WTC11 (cell line): ENCODE data around the gene FAM20C. TPM values are rescaled to one million over a fixed set of nuclear protein-coding genes. Genes with fewer than 3 reads are reported as not detected.

Source experiments
- ATAC-seq: fragments of 200-7000 bp; cut with Tn5 transposase; 2 replicates; pipeline ENCODE4 v1.10.0; 2021; ENCODE audit warnings: mild to moderate bottlenecking, moderate library complexity
- CTCF ChIA-PET: fragments of 300-600 bp; sonication (Branson Sonifier 250); formaldehyde crosslinking; loops from one replicate; lab custom pipeline; 2021; ENCODE audit warnings: antibody characterized with exemption; lab: Charles Lee
- POLR2A ChIA-PET: fragments of 350-600 bp; sonication (Branson Sonifier 250); formaldehyde crosslinking; loops from one replicate; lab custom pipeline; 2021; ENCODE audit warnings: antibody characterized with exemption; lab: Charles Lee
- DNase-seq: peaks from one replicate; pipeline ENCODE4 v3.0.0; 2021; ENCODE audit warnings: low spot score
- H3K27ac Mint-ChIP-seq: 2 replicates; pipeline ENCODE4 v1.8.0; 2021; ENCODE audit warnings: mixed read lengths
- H3K27me3 Mint-ChIP-seq: 2 replicates; pipeline ENCODE4 v1.8.0; 2021; ENCODE audit warnings: low read depth, mild to moderate bottlenecking, moderate library complexity, mixed read lengths
- H3K36me3 Mint-ChIP-seq: 2 replicates; pipeline ENCODE4 v1.8.0; 2021; ENCODE audit warnings: mixed read lengths
- H3K4me1 Mint-ChIP-seq: 2 replicates; pipeline ENCODE4 v1.8.0; 2022; ENCODE audit warnings: mixed read lengths
- H3K4me3 Mint-ChIP-seq: 2 replicates; pipeline ENCODE4 v1.8.0; 2021; ENCODE audit warnings: mild to moderate bottlenecking, moderate library complexity, mixed read lengths
- H3K9me3 Mint-ChIP-seq: 2 replicates; pipeline ENCODE4 v1.8.0; 2021; ENCODE audit warnings: mixed read lengths
- CREM ChIP-seq: sonication (generic); formaldehyde crosslinking; IDR thresholded peaks from 2 replicates; pipeline ENCODE4 v1.8.1; 2022; ENCODE audit warnings: mild to moderate bottlenecking, missing genetic modification reagents, moderate library complexity
- E2F5 ChIP-seq: sonication (generic); formaldehyde crosslinking; IDR thresholded peaks from 2 replicates; pipeline ENCODE4 v1.8.1; 2022; ENCODE audit warnings: mild to moderate bottlenecking, moderate library complexity, missing genetic modification reagents
- EMX1 ChIP-seq: fragments of 250-450 bp; sonication (Bioruptor Pico); IDR thresholded peaks from 2 replicates; pipeline ENCODE4 v1.8.0; 2021; ENCODE audit warnings: mild to moderate bottlenecking
- FOXP4 ChIP-seq: sonication (generic); formaldehyde crosslinking; IDR thresholded peaks from 2 replicates; pipeline ENCODE4 v1.8.0; 2022; ENCODE audit warnings: mild to moderate bottlenecking, missing genetic modification reagents
- GABPB1 ChIP-seq: sonication (generic); formaldehyde crosslinking; IDR thresholded peaks from 2 replicates; pipeline ENCODE4 v1.8.1; 2023; ENCODE audit warnings: mild to moderate bottlenecking, missing genetic modification reagents
- GRHL2 ChIP-seq: fragments of 250-450 bp; sonication (Bioruptor Pico); IDR thresholded peaks from 2 replicates; pipeline ENCODE4 v1.8.0; 2022; ENCODE audit warnings: mild to moderate bottlenecking, moderate library complexity; ENCODE audit not compliant: insufficient replicate concordance, severe bottlenecking
- IRF2 ChIP-seq: sonication (generic); formaldehyde crosslinking; IDR thresholded peaks from 2 replicates; pipeline ENCODE4 v1.8.0; 2022; ENCODE audit warnings: low read depth, missing genetic modification reagents, borderline replicate concordance
- MLX ChIP-seq: sonication (generic); formaldehyde crosslinking; IDR thresholded peaks from 2 replicates; pipeline ENCODE4 v1.8.1; 2023; ENCODE audit warnings: mild to moderate bottlenecking, missing genetic modification reagents, moderate library complexity
- MYBL2 ChIP-seq: sonication (generic); formaldehyde crosslinking; IDR thresholded peaks from 2 replicates; pipeline ENCODE4 v1.8.1; 2023; ENCODE audit warnings: mild to moderate bottlenecking, moderate library complexity, missing genetic modification reagents
- NR3C1 ChIP-seq: sonication (generic); formaldehyde crosslinking; conservative IDR thresholded peaks from 2 replicates; pipeline ENCODE4 v1.8.1; 2023; ENCODE audit warnings: low read depth, mild to moderate bottlenecking, missing genetic modification reagents
- TCF7 ChIP-seq: sonication (generic); formaldehyde crosslinking; IDR thresholded peaks from 2 replicates; pipeline ENCODE4 v1.8.0; 2022; ENCODE audit warnings: mild to moderate bottlenecking, low read depth, missing genetic modification reagents, moderate library complexity
- TEAD4 ChIP-seq: sonication (generic); formaldehyde crosslinking; IDR thresholded peaks from 2 replicates; pipeline ENCODE4 v1.8.0; 2022; ENCODE audit warnings: mild to moderate bottlenecking, missing genetic modification reagents
- ZMAT4 ChIP-seq: fragments of 250-450 bp; sonication (Bioruptor Pico); IDR thresholded peaks from 2 replicates; pipeline ENCODE4 v1.9.0; 2021; ENCODE audit warnings: mild to moderate bottlenecking
- ZNF396 ChIP-seq: fragments of 250-450 bp; sonication (Bioruptor Pico); IDR thresholded peaks from 2 replicates; pipeline ENCODE4 v1.8.0; 2021; ENCODE audit warnings: mild to moderate bottlenecking, moderate library complexity, borderline replicate concordance
- ZNF416 ChIP-seq: fragments of 250-450 bp; sonication (Bioruptor Pico); IDR thresholded peaks from 2 replicates; pipeline ENCODE4 v1.9.0; 2021; ENCODE audit warnings: mild to moderate bottlenecking, inconsistent platforms
- ZNF425 ChIP-seq: fragments of 250-450 bp; sonication (Bioruptor Pico); conservative IDR thresholded peaks from 2 replicates; pipeline ENCODE4 v1.9.0; 2021; ENCODE audit warnings: mild to moderate bottlenecking
- total RNA-seq: library from RNA; stranded (reverse); gene quantifications from 3 replicates; pipeline ENCODE4 v1.2.3, GENCODE V29; 2021
- TF ChIP-seq, protein P1 (sequence below): sonication (generic); formaldehyde crosslinking; IDR thresholded peaks from 2 replicates; pipeline ENCODE4 v1.8.0; 2023; ENCODE audit warnings: missing genetic modification reagents
- TF ChIP-seq, protein P2 (sequence below): sonication (generic); formaldehyde crosslinking; conservative IDR thresholded peaks from 2 replicates; pipeline ENCODE4 v1.8.1; 2023; ENCODE audit warnings: mild to moderate bottlenecking, low read depth, missing genetic modification reagents, moderate library complexity

The FAM20C gene
- total RNA-seq, 1 experiment from 2014 or later, result 64.9 TPM

- TF ChIP-seq, protein P1, sequence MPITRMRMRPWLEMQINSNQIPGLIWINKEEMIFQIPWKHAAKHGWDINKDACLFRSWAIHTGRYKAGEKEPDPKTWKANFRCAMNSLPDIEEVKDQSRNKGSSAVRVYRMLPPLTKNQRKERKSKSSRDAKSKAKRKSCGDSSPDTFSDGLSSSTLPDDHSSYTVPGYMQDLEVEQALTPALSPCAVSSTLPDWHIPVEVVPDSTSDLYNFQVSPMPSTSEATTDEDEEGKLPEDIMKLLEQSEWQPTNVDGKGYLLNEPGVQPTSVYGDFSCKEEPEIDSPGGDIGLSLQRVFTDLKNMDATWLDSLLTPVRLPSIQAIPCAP (CRISPR knock-in tag), result no peak
- TF ChIP-seq, all 79 proteins: peak for 0
Measured at GRCh38 chr7:276230-276835, 84.0 kb downstream of the FAM20C start (continued).

- Mint-ChIP-seq H3K27me3 (peaks cover 22% of the 10 kb centered on the region), H3K36me3 (peaks cover 38% of the 10 kb centered on the region), H3K4me3 (no peak overlapping the region), H3K27ac (no peak overlapping the region), H3K9me3 (peaks cover 46% of the 10 kb centered on the region), H3K4me1 (no peaks in the 10 kb centered on the region)
- ChIA-PET CTCF (no interaction called here), POLR2A (no interaction called here)
- TF ChIP-seq NR3C1, result no peak
- no peak for TF ChIP-seq ZNF396
- no peak for TF ChIP-seq GRHL2 (CRISPR knock-in tag)
- no peak for TF ChIP-seq CREM (CRISPR knock-in tag)
- no peak for TF ChIP-seq IRF2 (CRISPR knock-in tag)
- no peak for TF ChIP-seq E2F5 (CRISPR knock-in tag)
- TF ChIP-seq TCF7, result no peak
- no peak for TF ChIP-seq TEAD4 (CRISPR knock-in tag)
- TF ChIP-seq GABPB1, result no peak
- TF ChIP-seq MLX (CRISPR knock-in tag), result no peak
- TF ChIP-seq, protein P2, sequence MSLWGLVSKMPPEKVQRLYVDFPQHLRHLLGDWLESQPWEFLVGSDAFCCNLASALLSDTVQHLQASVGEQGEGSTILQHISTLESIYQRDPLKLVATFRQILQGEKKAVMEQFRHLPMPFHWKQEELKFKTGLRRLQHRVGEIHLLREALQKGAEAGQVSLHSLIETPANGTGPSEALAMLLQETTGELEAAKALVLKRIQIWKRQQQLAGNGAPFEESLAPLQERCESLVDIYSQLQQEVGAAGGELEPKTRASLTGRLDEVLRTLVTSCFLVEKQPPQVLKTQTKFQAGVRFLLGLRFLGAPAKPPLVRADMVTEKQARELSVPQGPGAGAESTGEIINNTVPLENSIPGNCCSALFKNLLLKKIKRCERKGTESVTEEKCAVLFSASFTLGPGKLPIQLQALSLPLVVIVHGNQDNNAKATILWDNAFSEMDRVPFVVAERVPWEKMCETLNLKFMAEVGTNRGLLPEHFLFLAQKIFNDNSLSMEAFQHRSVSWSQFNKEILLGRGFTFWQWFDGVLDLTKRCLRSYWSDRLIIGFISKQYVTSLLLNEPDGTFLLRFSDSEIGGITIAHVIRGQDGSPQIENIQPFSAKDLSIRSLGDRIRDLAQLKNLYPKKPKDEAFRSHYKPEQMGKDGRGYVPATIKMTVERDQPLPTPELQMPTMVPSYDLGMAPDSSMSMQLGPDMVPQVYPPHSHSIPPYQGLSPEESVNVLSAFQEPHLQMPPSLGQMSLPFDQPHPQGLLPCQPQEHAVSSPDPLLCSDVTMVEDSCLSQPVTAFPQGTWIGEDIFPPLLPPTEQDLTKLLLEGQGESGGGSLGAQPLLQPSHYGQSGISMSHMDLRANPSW (CRISPR knock-in tag), result no peak
- no peak for TF ChIP-seq EMX1 (CRISPR knock-in tag)
- TF ChIP-seq MYBL2 (CRISPR knock-in tag), result no peak
- TF ChIP-seq ZNF416, result no peak
- TF ChIP-seq ZNF425 (CRISPR knock-in tag), result no peak
- TF ChIP-seq FOXP4 (CRISPR knock-in tag), result no peak
- TF ChIP-seq ZMAT4 (CRISPR knock-in tag), result no peak
- DNase-seq, result no peak
- ATAC-seq, result no peak
Measured at GRCh38 chr7:277228-277627, 84.9 kb downstream of the FAM20C start.
